Measurements from ENCODE around the gene PHF14.

The PHF14 gene

GRCh38 chr7:11203683-11204082 is 230.0 kb downstream of the PHF14 start:
- no peak overlapping the region for H3K4me3 ChIP-seq (ENCODE audit: low read length in 2 of 2)
- peak overlapping the region in 1 of 2 donors; percentile 23 for H3K27ac ChIP-seq (ENCODE audit: low read depth in 2 of 2, low read length in 2 of 2)
- H3K9ac ChIP-seq (ENCODE audit: low read depth in 1 of 2, low read length in 2 of 2) = no peak overlapping the region
- H3K27me3 ChIP-seq (ENCODE audit: control insufficient read depth in 2 of 2, insufficient read depth in 2 of 2, low read length in 2 of 2) = no peaks in the 10 kb centered on the region
- no peaks in the 10 kb centered on the region for H3K4me1 ChIP-seq (ENCODE audit: control insufficient read depth in 2 of 2, insufficient read depth in 2 of 2, low read length in 2 of 2)
- H3K9me3 ChIP-seq (ENCODE audit: control insufficient read depth in 2 of 2, low read length in 2 of 2) = no peaks in the 10 kb centered on the region
- no peaks in the 10 kb centered on the region for H3K36me3 ChIP-seq (ENCODE audit: control insufficient read depth in 2 of 2, insufficient read depth in 2 of 2, low read length in 2 of 2)

GRCh38 chr7:11206177-11206899 is 232.7 kb downstream of the PHF14 start:
- no peak overlapping the region for H3K27ac ChIP-seq (ENCODE audit: low read depth in 2 of 2, low read length in 2 of 2)
- no peaks in the 10 kb centered on the region for H3K9me3 ChIP-seq (ENCODE audit: control insufficient read depth in 2 of 2, low read length in 2 of 2)
- no peak overlapping the region for H3K9ac ChIP-seq (ENCODE audit: low read depth in 1 of 2, low read length in 2 of 2)
- no peaks in the 10 kb centered on the region for H3K27me3 ChIP-seq (ENCODE audit: control insufficient read depth in 2 of 2, insufficient read depth in 2 of 2, low read length in 2 of 2)
- no peaks in the 10 kb centered on the region for H3K36me3 ChIP-seq (ENCODE audit: control insufficient read depth in 2 of 2, insufficient read depth in 2 of 2, low read length in 2 of 2)
- H3K4me3 ChIP-seq (ENCODE audit: low read length in 2 of 2) = no peak overlapping the region
- H3K4me1 ChIP-seq (ENCODE audit: control insufficient read depth in 2 of 2, insufficient read depth in 2 of 2, low read length in 2 of 2) = no peaks in the 10 kb centered on the region

- Histone ChIP-seq H3K4me3 (ENCODE audit: low read length in 2 of 2) (no peak overlapping the region), H3K9me3 (ENCODE audit: control insufficient read depth in 2 of 2, low read length in 2 of 2) (no peaks in the 10 kb centered on the region), H3K36me3 (ENCODE audit: control insufficient read depth in 2 of 2, insufficient read depth in 2 of 2, low read length in 2 of 2) (no peaks in the 10 kb centered on the region), H3K4me1 (ENCODE audit: control insufficient read depth in 2 of 2, insufficient read depth in 2 of 2, low read length in 2 of 2) (no peaks in the 10 kb centered on the region), H3K9ac (ENCODE audit: low read depth in 1 of 2, low read length in 2 of 2) (no peak overlapping the region), H3K27ac (ENCODE audit: low read depth in 2 of 2, low read length in 2 of 2) (no peak overlapping the region), H3K27me3 (ENCODE audit: control insufficient read depth in 2 of 2, insufficient read depth in 2 of 2, low read length in 2 of 2) (no peaks in the 10 kb centered on the region)
Observed at GRCh38 chr7:11207565-11207964, 233.9 kb downstream of the PHF14 start.

- H3K4me1 ChIP-seq (ENCODE audit: control insufficient read depth in 2 of 2, insufficient read depth in 2 of 2, low read length in 2 of 2) = no peaks in the 10 kb centered on the region
- H3K27ac ChIP-seq (ENCODE audit: low read depth in 2 of 2, low read length in 2 of 2) = no peak overlapping the region
- H3K4me3 ChIP-seq (ENCODE audit: low read length in 2 of 2) = no peak overlapping the region
- H3K27me3 ChIP-seq (ENCODE audit: control insufficient read depth in 2 of 2, insufficient read depth in 2 of 2, low read length in 2 of 2) = no peaks in the 10 kb centered on the region
- H3K9me3 ChIP-seq (ENCODE audit: control insufficient read depth in 2 of 2, low read length in 2 of 2) = no peaks in the 10 kb centered on the region
- H3K36me3 ChIP-seq (ENCODE audit: control insufficient read depth in 2 of 2, insufficient read depth in 2 of 2, low read length in 2 of 2) = no peaks in the 10 kb centered on the region
- no peak overlapping the region for H3K9ac ChIP-seq (ENCODE audit: low read depth in 1 of 2, low read length in 2 of 2)
Observed at GRCh38 chr7:11208883-11209465, 235.3 kb downstream of the PHF14 start.

- Histone ChIP-seq H3K4me1 (ENCODE audit: control insufficient read depth in 2 of 2, insufficient read depth in 2 of 2, low read length in 2 of 2) (no peaks in the 10 kb centered on the region), H3K9ac (ENCODE audit: low read depth in 1 of 2, low read length in 2 of 2) (no peak overlapping the region), H3K27me3 (ENCODE audit: control insufficient read depth in 2 of 2, insufficient read depth in 2 of 2, low read length in 2 of 2) (no peaks in the 10 kb centered on the region), H3K27ac (ENCODE audit: low read depth in 2 of 2, low read length in 2 of 2) (no peak overlapping the region), H3K36me3 (ENCODE audit: control insufficient read depth in 2 of 2, insufficient read depth in 2 of 2, low read length in 2 of 2) (no peaks in the 10 kb centered on the region), H3K9me3 (ENCODE audit: control insufficient read depth in 2 of 2, low read length in 2 of 2) (no peaks in the 10 kb centered on the region), H3K4me3 (ENCODE audit: low read length in 2 of 2) (no peak overlapping the region)
Observed at GRCh38 chr7:11210374-11210773, 236.7 kb downstream of the PHF14 start.

GRCh38 chr7:11212080-11212711 is 238.5 kb downstream of the PHF14 start:
- H3K4me1 ChIP-seq (ENCODE audit: control insufficient read depth in 2 of 2, insufficient read depth in 2 of 2, low read length in 2 of 2) = no peaks in the 10 kb centered on the region
- H3K27ac ChIP-seq (ENCODE audit: low read depth in 2 of 2, low read length in 2 of 2) = no peak overlapping the region
- no peak overlapping the region for H3K9ac ChIP-seq (ENCODE audit: low read depth in 1 of 2, low read length in 2 of 2)
- no peaks in the 10 kb centered on the region for H3K27me3 ChIP-seq (ENCODE audit: control insufficient read depth in 2 of 2, insufficient read depth in 2 of 2, low read length in 2 of 2)
- H3K9me3 ChIP-seq (ENCODE audit: control insufficient read depth in 2 of 2, low read length in 2 of 2) = no peaks in the 10 kb centered on the region
- no peak overlapping the region for H3K4me3 ChIP-seq (ENCODE audit: low read length in 2 of 2)
- no peaks in the 10 kb centered on the region for H3K36me3 ChIP-seq (ENCODE audit: control insufficient read depth in 2 of 2, insufficient read depth in 2 of 2, low read length in 2 of 2)

- Histone ChIP-seq H3K27me3 (ENCODE audit: control insufficient read depth in 2 of 2, insufficient read depth in 2 of 2, low read length in 2 of 2) (no peaks in the 10 kb centered on the region), H3K36me3 (ENCODE audit: control insufficient read depth in 2 of 2, insufficient read depth in 2 of 2, low read length in 2 of 2) (no peaks in the 10 kb centered on the region), H3K9ac (ENCODE audit: low read depth in 1 of 2, low read length in 2 of 2) (no peak overlapping the region), H3K4me1 (ENCODE audit: control insufficient read depth in 2 of 2, insufficient read depth in 2 of 2, low read length in 2 of 2) (no peaks in the 10 kb centered on the region), H3K27ac (ENCODE audit: low read depth in 2 of 2, low read length in 2 of 2) (no peak overlapping the region), H3K9me3 (ENCODE audit: control insufficient read depth in 2 of 2, low read length in 2 of 2) (no peaks in the 10 kb centered on the region), H3K4me3 (ENCODE audit: low read length in 2 of 2) (no peak overlapping the region)
Observed at GRCh38 chr7:11212816-11213215, 239.1 kb downstream of the PHF14 start.

GRCh38 chr7:11213266-11213665 is 239.6 kb downstream of the PHF14 start:
- H3K9ac ChIP-seq (ENCODE audit: low read depth in 1 of 2, low read length in 2 of 2) = no peak overlapping the region
- no peaks in the 10 kb centered on the region for H3K9me3 ChIP-seq (ENCODE audit: control insufficient read depth in 2 of 2, low read length in 2 of 2)
- no peaks in the 10 kb centered on the region for H3K27me3 ChIP-seq (ENCODE audit: control insufficient read depth in 2 of 2, insufficient read depth in 2 of 2, low read length in 2 of 2)
- H3K4me1 ChIP-seq (ENCODE audit: control insufficient read depth in 2 of 2, insufficient read depth in 2 of 2, low read length in 2 of 2) = no peaks in the 10 kb centered on the region
- H3K36me3 ChIP-seq (ENCODE audit: control insufficient read depth in 2 of 2, insufficient read depth in 2 of 2, low read length in 2 of 2) = no peaks in the 10 kb centered on the region
- peak overlapping the region in 1 of 2 donors; percentile 35 for H3K27ac ChIP-seq (ENCODE audit: low read depth in 2 of 2, low read length in 2 of 2)
- no peak overlapping the region for H3K4me3 ChIP-seq (ENCODE audit: low read length in 2 of 2)

GRCh38 chr7:11216276-11216675 is 242.6 kb downstream of the PHF14 start:
- no peaks in the 10 kb centered on the region for H3K9me3 ChIP-seq (ENCODE audit: control insufficient read depth in 2 of 2, low read length in 2 of 2)
- no peak overlapping the region for H3K4me3 ChIP-seq (ENCODE audit: low read length in 2 of 2)
- H3K27me3 ChIP-seq (ENCODE audit: control insufficient read depth in 2 of 2, insufficient read depth in 2 of 2, low read length in 2 of 2) = no peaks in the 10 kb centered on the region
- H3K9ac ChIP-seq (ENCODE audit: low read depth in 1 of 2, low read length in 2 of 2) = no peak overlapping the region
- no peak overlapping the region for H3K27ac ChIP-seq (ENCODE audit: low read depth in 2 of 2, low read length in 2 of 2)
- no peaks in the 10 kb centered on the region for H3K4me1 ChIP-seq (ENCODE audit: control insufficient read depth in 2 of 2, insufficient read depth in 2 of 2, low read length in 2 of 2)
- H3K36me3 ChIP-seq (ENCODE audit: control insufficient read depth in 2 of 2, insufficient read depth in 2 of 2, low read length in 2 of 2) = no peaks in the 10 kb centered on the region

- H3K4me3 ChIP-seq (ENCODE audit: low read length in 2 of 2) = no peak overlapping the region
- no peak overlapping the region for H3K9ac ChIP-seq (ENCODE audit: low read depth in 1 of 2, low read length in 2 of 2)
- no peaks in the 10 kb centered on the region for H3K27me3 ChIP-seq (ENCODE audit: control insufficient read depth in 2 of 2, insufficient read depth in 2 of 2, low read length in 2 of 2)
- no peaks in the 10 kb centered on the region for H3K36me3 ChIP-seq (ENCODE audit: control insufficient read depth in 2 of 2, insufficient read depth in 2 of 2, low read length in 2 of 2)
- no peak overlapping the region for H3K27ac ChIP-seq (ENCODE audit: low read depth in 2 of 2, low read length in 2 of 2)
- no peaks in the 10 kb centered on the region for H3K9me3 ChIP-seq (ENCODE audit: control insufficient read depth in 2 of 2, low read length in 2 of 2)
- no peaks in the 10 kb centered on the region for H3K4me1 ChIP-seq (ENCODE audit: control insufficient read depth in 2 of 2, insufficient read depth in 2 of 2, low read length in 2 of 2)
Observed at GRCh38 chr7:11217848-11218565, 244.3 kb downstream of the PHF14 start.

All from mucosa of rectum (tissue), 2 donors.